SU-DHL-6 (cell line): ENCODE measurements around the gene ACOT11.

Source experiments
- CTCF ChIP-seq: fragments of 200-600 bp; sonication (generic); IDR thresholded peaks from one replicate; pipeline ENCODE4 v1.5.1; 2017; ENCODE audit warnings: antibody characterized with exemption, mild to moderate bottlenecking, low read length, moderate library complexity; ENCODE audit not compliant: insufficient read depth, poor library complexity, severe bottlenecking
- EZH2phosphoT487 ChIP-seq: fragments of 200-600 bp; sonication (generic), shearing (Covaris generic); conservative IDR thresholded peaks from 2 replicates; pipeline ENCODE4 v1.6.1; 2018; ENCODE audit warnings: mild to moderate bottlenecking, antibody characterized with exemption, low read length, moderate library complexity, mixed read lengths

GRCh38 chr1:54502342-54502741 lies 45.7 kb upstream of the ACOT11 start:
- TF ChIP-seq CTCF (no peak), EZH2phosphoT487 (no peak)
